CD14-positive monocyte (primary cell): ENCODE results near the gene BCAT1. TPM values are rescaled to one million over a fixed set of nuclear protein-coding genes. Genes with fewer than 3 reads are reported as not detected.
A peak's percentile ranks its signal among the peaks of the same experiment; 100 is the strongest.

Experiments
- DNase-seq, 3 donors: peaks; one replicate each; pipeline ENCODE4 v3.0.0-alpha.2; 2011 to 2022
- H2AFZ ChIP-seq: 2 replicates; pipeline ENCODE4 v1.6.0; 2012; ENCODE audit warnings: mild to moderate bottlenecking, low read depth, low read length, inconsistent platforms; ENCODE audit not compliant: insufficient read depth, poor library complexity, severe bottlenecking
- H3K27ac ChIP-seq, 2 donors: 1 replicate in 1 of 2; 2 replicates in 1 of 2; pipeline ENCODE4 v1.5.1; 2012 to 2013; ENCODE audit warnings: low read length in 2 of 2, control low read depth in 1 of 2, inconsistent platforms in 1 of 2, low read depth in 1 of 2, mild to moderate bottlenecking in 1 of 2
- H3K27me3 ChIP-seq, 2 donors: one replicate each; pipeline versions ENCODE4 v1.6.0 to v1.6.1; 2011 to 2013; ENCODE audit warnings: low read length in 2 of 2; ENCODE audit not compliant: control insufficient read depth in 2 of 2, insufficient read depth in 2 of 2
- H3K36me3 ChIP-seq, 2 donors: replicated peaks in 1 of 2; 1 replicate in 1 of 2; 2 replicates in 1 of 2; pipeline versions ENCODE4 v1.5.1 to v1.6.1; 2012 to 2013; ENCODE audit warnings: low read length in 2 of 2, control low read depth in 1 of 2, inconsistent platforms in 1 of 2, mild to moderate bottlenecking in 1 of 2; ENCODE audit not compliant: insufficient read depth in 2 of 2, control insufficient read depth in 1 of 2
- H3K4me1 ChIP-seq, 2 donors: 1 replicate in 1 of 2; 2 replicates in 1 of 2; pipeline versions ENCODE4 v1.5.1 to v1.6.1; 2012 to 2013; ENCODE audit warnings: low read length in 2 of 2, control low read depth in 1 of 2, inconsistent platforms in 1 of 2, mild to moderate bottlenecking in 1 of 2, moderate library complexity in 1 of 2; ENCODE audit not compliant: insufficient read depth in 2 of 2, control insufficient read depth in 1 of 2
- H3K4me2 ChIP-seq: replicated peaks from 2 replicates; pipeline ENCODE3; 2012; ENCODE audit warnings: low read length, moderate library complexity, mild to moderate bottlenecking; ENCODE audit not compliant: poor library complexity, severe bottlenecking; ENCODE audit errors: extremely low read depth
- H3K4me3 ChIP-seq, 3 experiments: fragments of 200-600 bp in 1 of 3; sonication (generic) in 1 of 3; replicated peaks in 1 of 3; 1 replicate in 2 of 3; 2 replicates in 1 of 3; pipeline ENCODE4 v1.5.1; 2011 to 2013; ENCODE audit warnings: low read length in 3 of 3, mild to moderate bottlenecking in 3 of 3, control low read depth in 2 of 3, low read depth in 2 of 3, inconsistent platforms in 1 of 3, moderate library complexity in 1 of 3
- H3K79me2 ChIP-seq: 2 replicates; pipeline ENCODE4 v1.6.0; 2012; ENCODE audit warnings: mild to moderate bottlenecking, control low read depth, inconsistent platforms, low read length, moderate library complexity; ENCODE audit not compliant: insufficient read depth
- H3K9ac ChIP-seq: 2 replicates; pipeline ENCODE4 v1.6.0; 2017; ENCODE audit warnings: low read length, mild to moderate bottlenecking; ENCODE audit not compliant: insufficient read depth, poor library complexity, severe bottlenecking
- H3K9me3 ChIP-seq, 2 donors: replicated peaks in 1 of 2; 1 replicate in 1 of 2; 2 replicates in 1 of 2; pipeline versions ENCODE4 v1.5.1 to v1.6.1; 2012 to 2013; ENCODE audit warnings: low read length in 2 of 2, control low read depth in 1 of 2; ENCODE audit not compliant: control insufficient read depth in 1 of 2, insufficient read depth in 1 of 2
- H4K20me1 ChIP-seq: 2 replicates; pipeline ENCODE4 v1.6.0; 2012; ENCODE audit warnings: mild to moderate bottlenecking, low read length, control low read depth, moderate library complexity; ENCODE audit not compliant: insufficient read depth
- H3K27ac Mint-ChIP-seq, 7 donors: one replicate each; pipeline ENCODE4 v1.8.0; 2020; ENCODE audit warnings: mild to moderate bottlenecking in 7 of 7, mixed read lengths in 7 of 7, moderate library complexity in 6 of 7, inconsistent platforms in 2 of 7
- H3K27me3 Mint-ChIP-seq, 3 donors: one replicate each; pipeline ENCODE4 v1.8.0; 2021 to 2022; ENCODE audit warnings: low read depth in 3 of 3, mild to moderate bottlenecking in 3 of 3, mixed read lengths in 3 of 3, moderate library complexity in 3 of 3, inconsistent platforms in 1 of 3
- H3K36me3 Mint-ChIP-seq, 2 donors: one replicate each; pipeline ENCODE4 v1.8.0; 2020; ENCODE audit warnings: mixed read lengths in 2 of 2, inconsistent platforms in 1 of 2, mild to moderate bottlenecking in 1 of 2
- H3K4me1 Mint-ChIP-seq: one replicate; pipeline ENCODE4 v1.8.0; 2020; ENCODE audit warnings: mild to moderate bottlenecking, mixed read lengths
- H3K4me3 Mint-ChIP-seq, 2 donors: one replicate each; pipeline ENCODE4 v1.8.0; 2020; ENCODE audit warnings: mild to moderate bottlenecking in 2 of 2, mixed read lengths in 2 of 2, moderate library complexity in 1 of 2
- H3K9me3 Mint-ChIP-seq, 7 donors: one replicate each; pipeline ENCODE4 v1.8.0; 2020 to 2022; ENCODE audit warnings: mixed read lengths in 7 of 7, mild to moderate bottlenecking in 6 of 7, moderate library complexity in 6 of 7, inconsistent platforms in 2 of 7
- WGBS: methylation state at CpG from one replicate; pipeline ENCODE4 v1.1.5; 2013; ENCODE audit warnings: missing lambda C conversion rate; ENCODE audit not compliant: insufficient coverage; 5-methylcytosine and 5-hydroxymethylcytosine counted together
- intact Hi-C, 2 donors: fragments of 100-400 bp; cut with micrococcal nuclease; formaldehyde crosslinking; loops; one replicate each; pipeline versions ENCODE4 v1.15.0 to v1.15.1; 2023
- polyA plus RNA-seq, 3 donors: library from polyadenylated mRNA; depleted of rRNA in 1 of 3; unstranded in 2 of 3; stranded (reverse) in 1 of 3; fragments of 300-500 nt in 2 of 3; fragments of >200 nt in 1 of 3; fragmentation: Illumina TruSeq in 2 of 3; gene quantifications; 1 replicate in 2 of 3; 2 replicates in 1 of 3; pipeline ENCODE4 v1.2.3, GENCODE V29; 2012 to 2021
- TF ChIP-seq, protein P1 (sequence below): fragments of 200-600 bp; IDR thresholded peaks from one replicate; pipeline ENCODE4 v1.8.0; 2022; ENCODE audit warnings: antibody characterized with exemption, mild to moderate bottlenecking

The BCAT1 gene
- polyA plus RNA-seq, 3 donors, result 3.5 to 16.9 (median 15.2) TPM

DNA sequence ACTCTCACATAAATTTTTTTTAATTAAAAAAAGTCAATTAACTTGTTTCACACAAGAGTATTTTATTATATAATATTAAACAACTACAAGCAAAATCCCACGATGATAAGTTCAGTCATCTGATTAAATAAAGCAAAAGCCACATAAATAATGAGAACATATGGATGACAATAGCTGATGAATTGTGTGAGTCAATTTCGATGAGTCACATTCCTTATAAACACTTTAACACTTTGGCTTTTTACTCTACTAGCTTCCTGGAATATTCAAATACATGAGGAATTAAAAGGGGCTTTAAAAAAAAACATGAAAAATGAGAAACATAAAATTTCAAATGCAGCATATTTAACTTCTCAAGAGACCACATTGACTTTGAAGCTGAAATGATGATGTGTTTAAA lies 95.3 kb downstream of the BCAT1 start:
- Histone ChIP-seq H3K9ac (no peak overlapping the region), H3K27ac (no peak overlapping the region), H3K79me2 (no peaks in the 10 kb centered on the region), H3K4me3 (no peak overlapping the region), H2AFZ (no peak overlapping the region), H3K4me2 (no peak overlapping the region), H4K20me1 (no peaks in the 10 kb centered on the region), H3K4me1 (peaks cover 0 to 4% of the 10 kb centered on the region in 2 donors), H3K27me3 (no peaks in the 10 kb centered on the region), H3K36me3 (no peaks in the 10 kb centered on the region), H3K9me3 (no peaks in the 10 kb centered on the region)
- H3K4me1 Mint-ChIP-seq, result peaks cover 18% of the 10 kb centered on the region
- intact Hi-C loops, result loop anchor here in 1 of 2 donors (5.0 kb wide), 1 partner anchor 94 kb away; the partner anchor contains the start of gene BCAT1
- no peaks in the 10 kb centered on the region for H3K36me3 Mint-ChIP-seq
- no peak overlapping the region for H3K4me3 Mint-ChIP-seq
- H3K27me3 Mint-ChIP-seq, result no peaks in the 10 kb centered on the region
- TF ChIP-seq, protein P1, sequence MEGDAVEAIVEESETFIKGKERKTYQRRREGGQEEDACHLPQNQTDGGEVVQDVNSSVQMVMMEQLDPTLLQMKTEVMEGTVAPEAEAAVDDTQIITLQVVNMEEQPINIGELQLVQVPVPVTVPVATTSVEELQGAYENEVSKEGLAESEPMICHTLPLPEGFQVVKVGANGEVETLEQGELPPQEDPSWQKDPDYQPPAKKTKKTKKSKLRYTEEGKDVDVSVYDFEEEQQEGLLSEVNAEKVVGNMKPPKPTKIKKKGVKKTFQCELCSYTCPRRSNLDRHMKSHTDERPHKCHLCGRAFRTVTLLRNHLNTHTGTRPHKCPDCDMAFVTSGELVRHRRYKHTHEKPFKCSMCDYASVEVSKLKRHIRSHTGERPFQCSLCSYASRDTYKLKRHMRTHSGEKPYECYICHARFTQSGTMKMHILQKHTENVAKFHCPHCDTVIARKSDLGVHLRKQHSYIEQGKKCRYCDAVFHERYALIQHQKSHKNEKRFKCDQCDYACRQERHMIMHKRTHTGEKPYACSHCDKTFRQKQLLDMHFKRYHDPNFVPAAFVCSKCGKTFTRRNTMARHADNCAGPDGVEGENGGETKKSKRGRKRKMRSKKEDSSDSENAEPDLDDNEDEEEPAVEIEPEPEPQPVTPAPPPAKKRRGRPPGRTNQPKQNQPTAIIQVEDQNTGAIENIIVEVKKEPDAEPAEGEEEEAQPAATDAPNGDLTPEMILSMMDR, result no peak
- H3K9me3 Mint-ChIP-seq, result peaks cover 0 to 5% (median 0%) of the 10 kb centered on the region in 7 donors
- WGBS, result no CpG with 5 or more reads among the region's 2 CpGs
- no peak overlapping the region for H3K27ac Mint-ChIP-seq
- DNase-seq, result peak in 1 of 3 donors; percentile 25

DNA sequence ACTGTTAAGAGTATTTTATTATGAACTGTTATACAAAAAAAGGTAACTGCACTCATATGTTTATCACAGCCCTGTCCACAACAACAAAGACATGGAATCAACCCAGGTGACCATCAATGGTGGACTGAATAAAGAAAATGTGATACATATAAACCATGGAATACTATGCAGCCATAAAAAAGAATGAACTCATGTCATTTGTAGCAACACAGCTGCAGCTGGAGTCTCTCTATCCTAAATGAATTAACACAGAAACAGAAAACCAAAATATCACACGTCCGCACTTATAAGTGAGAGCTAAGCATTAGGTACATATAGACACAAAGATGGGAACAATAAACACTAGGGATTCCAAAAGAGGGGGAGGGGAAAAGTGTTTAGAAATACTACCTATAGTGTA lies 95.8 kb downstream of the BCAT1 start:
- H3K36me3 ChIP-seq, result no peaks in the 10 kb centered on the region
- no peak for DNase-seq
- intact Hi-C loops, result loop anchor here in 1 of 2 donors (5.0 kb wide), 1 partner anchor 94 kb away; the partner anchor contains the start of gene BCAT1
- Mint-ChIP-seq H3K9me3 (peaks cover 0 to 4% (median 0%) of the 10 kb centered on the region in 7 donors), H3K4me3 (no peak overlapping the region), H3K27ac (no peak overlapping the region), H3K4me1 (peaks cover 18% of the 10 kb centered on the region), H3K36me3 (no peaks in the 10 kb centered on the region), H3K27me3 (no peaks in the 10 kb centered on the region)
- no CpG with 5 or more reads among the region's 2 CpGs for WGBS
- no peak overlapping the region for H3K4me2 ChIP-seq
- H3K4me1 ChIP-seq, result peaks cover 0 to 4% of the 10 kb centered on the region in 2 donors
- H3K9ac ChIP-seq, result no peak overlapping the region
- no peak overlapping the region for H2AFZ ChIP-seq
- H3K27me3 ChIP-seq, result no peaks in the 10 kb centered on the region
- no peak overlapping the region for H3K27ac ChIP-seq
- H3K79me2 ChIP-seq, result no peaks in the 10 kb centered on the region
- H3K4me3 ChIP-seq, result no peak overlapping the region
- H3K9me3 ChIP-seq, result no peaks in the 10 kb centered on the region
- H4K20me1 ChIP-seq, result no peaks in the 10 kb centered on the region
- TF ChIP-seq, protein P1, result no peak
